Muscle layer of colon (tissue), 2 donors: ENCODE results near the gene FCHSD2.
A peak's percentile ranks its signal among the peaks of the same experiment; 100 is the strongest.

Experiments used
- H3K27ac ChIP-seq: one replicate; pipeline ENCODE4 v1.7.0; 2013; ENCODE audit warnings: low read depth, mild to moderate bottlenecking, low read length, moderate library complexity
- H3K27me3 ChIP-seq, 2 donors: one replicate each; pipeline ENCODE4 v1.7.0; 2013; ENCODE audit warnings: low read length in 2 of 2, mild to moderate bottlenecking in 2 of 2; ENCODE audit not compliant: insufficient read depth in 2 of 2, control insufficient read depth in 1 of 2
- H3K36me3 ChIP-seq: one replicate; pipeline ENCODE4 v1.7.0; 2013; ENCODE audit warnings: mild to moderate bottlenecking, low read length; ENCODE audit not compliant: insufficient read depth
- H3K4me1 ChIP-seq: one replicate; pipeline ENCODE4 v1.7.0; 2013; ENCODE audit warnings: mild to moderate bottlenecking, low read length; ENCODE audit not compliant: insufficient read depth
- H3K4me3 ChIP-seq, 2 donors: one replicate each; pipeline ENCODE4 v1.7.0; 2013; ENCODE audit warnings: low read length in 2 of 2, low read depth in 1 of 2, mild to moderate bottlenecking in 1 of 2, moderate library complexity in 1 of 2
- H3K9ac ChIP-seq: one replicate; pipeline ENCODE4 v1.7.0; 2013; ENCODE audit warnings: low read length
- H3K9me3 ChIP-seq: one replicate; pipeline ENCODE4 v1.7.0; 2013; ENCODE audit warnings: mild to moderate bottlenecking, low read length
- donor health status: abdominal sarcoma.
- donor health status: Adenocarcinoma of cecum.

Gene FCHSD2

DNA sequence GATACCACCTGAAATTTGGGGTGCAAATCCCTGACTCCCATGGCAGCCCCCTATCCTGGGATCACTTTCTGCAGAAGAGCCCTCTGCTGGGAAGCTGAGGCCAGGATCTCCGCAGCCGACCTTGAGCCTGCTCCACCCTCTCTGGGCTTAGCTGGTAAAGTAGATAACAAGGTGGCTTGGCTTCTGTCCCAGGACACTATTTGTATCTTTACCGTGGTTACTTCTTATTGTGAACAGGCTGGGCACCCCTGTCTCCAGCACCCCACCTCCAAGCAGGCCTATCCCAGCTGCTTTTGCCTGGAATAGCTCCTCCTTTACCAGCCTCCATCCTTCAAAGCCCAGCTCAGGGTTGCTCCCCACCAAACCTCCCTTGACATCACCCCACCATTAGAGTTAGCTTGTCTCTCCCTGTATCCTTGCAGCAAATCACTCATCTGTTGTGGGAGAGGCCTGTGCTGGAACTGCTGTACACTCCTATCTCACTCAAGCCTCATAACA, 40.8 kb upstream of the FCHSD2 start:
- H3K36me3 ChIP-seq: no peaks in the 10 kb centered on the region
- no peaks in the 10 kb centered on the region for H3K9me3 ChIP-seq
- peaks cover 5% of the 10 kb centered on the region for H3K4me1 ChIP-seq
- H3K27ac ChIP-seq: no peak overlapping the region
- no peaks in the 10 kb centered on the region for H3K27me3 ChIP-seq
- H3K9ac ChIP-seq: no peak overlapping the region
- H3K4me3 ChIP-seq: no peak overlapping the region

DNA sequence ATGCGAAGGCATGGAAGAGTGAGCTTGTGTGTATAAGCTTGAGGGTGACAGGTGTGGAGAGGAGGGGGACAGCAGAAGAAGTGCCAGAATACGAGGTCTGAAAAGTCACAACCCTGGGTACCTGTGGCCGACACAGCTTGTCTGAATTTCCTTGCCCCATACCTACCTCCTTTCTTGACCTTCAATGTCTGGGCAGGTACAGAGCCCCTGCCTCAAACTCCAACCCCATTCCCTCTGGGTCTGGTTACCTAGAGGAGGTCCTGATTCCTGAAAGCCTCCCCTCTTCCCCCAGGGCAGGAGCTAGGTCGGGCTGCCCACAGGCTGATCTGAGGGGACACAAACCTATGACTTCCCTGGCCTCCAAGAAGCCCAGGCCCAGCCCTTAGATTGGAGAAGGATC, 36.6 kb upstream of the FCHSD2 start:
- Histone ChIP-seq H3K27ac (no peak overlapping the region), H3K9ac (no peak overlapping the region), H3K9me3 (no peaks in the 10 kb centered on the region), H3K4me3 (no peak overlapping the region), H3K36me3 (no peaks in the 10 kb centered on the region), H3K4me1 (peaks cover 15% of the 10 kb centered on the region), H3K27me3 (no peaks in the 10 kb centered on the region)

DNA sequence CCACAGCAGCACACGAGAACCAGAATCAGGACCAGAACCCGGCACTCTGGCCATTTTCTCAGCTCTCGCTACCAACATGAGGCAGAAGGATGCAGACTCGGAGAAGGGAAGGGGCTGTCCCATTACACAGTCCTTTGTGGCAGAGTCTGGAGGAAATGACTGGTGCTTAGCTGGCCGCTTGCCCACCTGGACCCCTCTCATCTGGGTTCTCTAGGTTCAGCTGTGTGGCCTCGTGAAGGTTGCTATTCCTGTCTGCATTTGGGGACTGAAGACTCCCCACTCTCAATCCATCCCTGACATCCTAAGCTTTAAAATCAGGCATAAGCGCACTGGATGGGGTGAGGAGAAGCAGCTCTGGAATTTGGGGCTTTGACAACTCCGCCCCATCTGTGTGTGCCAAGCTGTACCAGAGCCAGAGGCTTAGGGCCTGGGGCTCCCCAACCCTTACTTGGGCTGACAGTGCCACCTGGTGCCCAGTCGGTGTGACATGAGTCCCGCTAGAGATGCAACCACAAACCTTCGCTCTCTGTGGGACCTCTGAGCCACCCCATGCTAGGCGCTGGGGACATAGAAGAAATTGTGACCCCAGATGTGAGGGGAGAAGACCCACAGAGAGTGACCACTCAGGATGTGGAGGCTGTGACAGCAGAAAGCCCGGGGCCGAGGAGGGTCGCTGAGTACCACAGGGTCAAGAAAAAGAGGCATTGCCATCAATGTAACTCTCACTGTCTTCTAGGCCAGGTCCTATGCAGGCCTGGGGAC, 35.8 kb upstream of the FCHSD2 start:
- Histone ChIP-seq H3K9ac (no peak overlapping the region), H3K9me3 (no peaks in the 10 kb centered on the region), H3K4me3 (peak overlapping the region in 1 of 2 donors; percentile 6), H3K27me3 (no peaks in the 10 kb centered on the region), H3K27ac (peak overlapping the region; percentile 53), H3K36me3 (no peaks in the 10 kb centered on the region), H3K4me1 (peaks cover 15% of the 10 kb centered on the region)

GRCh38 chr11:73177380-73177777, 35.3 kb upstream of the FCHSD2 start:
- no peaks in the 10 kb centered on the region for H3K27me3 ChIP-seq
- peaks cover 15% of the 10 kb centered on the region for H3K4me1 ChIP-seq
- H3K9ac ChIP-seq: no peak overlapping the region
- H3K27ac ChIP-seq: peak overlapping the region; percentile 53
- peak overlapping the region in 1 of 2 donors; percentile 6 for H3K4me3 ChIP-seq
- H3K9me3 ChIP-seq: no peaks in the 10 kb centered on the region
- no peaks in the 10 kb centered on the region for H3K36me3 ChIP-seq

GRCh38 chr11:73176874-73177155, 34.7 kb upstream of the FCHSD2 start:
- no peaks in the 10 kb centered on the region for H3K9me3 ChIP-seq
- H3K27ac ChIP-seq: no peak overlapping the region
- no peak overlapping the region for H3K9ac ChIP-seq
- no peaks in the 10 kb centered on the region for H3K36me3 ChIP-seq
- peaks cover 15% of the 10 kb centered on the region for H3K4me1 ChIP-seq
- no peak overlapping the region for H3K4me3 ChIP-seq
- no peaks in the 10 kb centered on the region for H3K27me3 ChIP-seq

- H3K27me3 ChIP-seq: no peaks in the 10 kb centered on the region
- no peak overlapping the region for H3K9ac ChIP-seq
- no peak overlapping the region for H3K27ac ChIP-seq
- H3K4me3 ChIP-seq: no peak overlapping the region
- no peaks in the 10 kb centered on the region for H3K9me3 ChIP-seq
- H3K36me3 ChIP-seq: no peaks in the 10 kb centered on the region
- H3K4me1 ChIP-seq: peaks cover 15% of the 10 kb centered on the region
Measured at GRCh38 chr11:73176145-73176873, 34.2 kb upstream of the FCHSD2 start.

DNA sequence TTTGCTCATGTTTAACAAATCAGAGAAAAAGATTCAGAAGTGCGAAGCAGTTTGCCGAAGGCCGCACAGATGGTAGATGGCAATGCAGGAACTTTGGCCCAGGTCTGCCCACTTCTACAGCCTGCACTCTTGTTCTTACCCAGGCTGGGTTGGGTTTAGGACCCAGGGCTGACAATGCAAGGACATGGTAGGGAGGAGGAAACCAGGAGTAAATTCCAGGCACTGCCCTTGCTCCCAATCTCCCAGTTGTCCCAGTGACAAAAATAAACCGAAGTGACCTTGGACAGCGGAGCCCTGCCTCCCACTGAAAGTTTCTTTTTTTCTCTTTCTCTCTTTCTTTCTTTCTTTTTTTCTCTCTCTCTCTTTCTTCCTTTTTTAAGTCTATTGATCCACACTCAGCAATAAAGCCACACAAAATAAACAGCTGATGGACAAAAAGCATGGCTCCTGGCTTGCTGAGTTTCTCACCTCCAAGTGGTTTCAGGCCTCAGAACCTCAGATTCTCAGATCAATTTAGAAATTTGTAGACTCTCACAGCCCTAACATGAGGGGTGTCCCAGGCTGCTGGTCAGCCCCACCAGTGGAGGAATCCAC, 33.5 kb upstream of the FCHSD2 start:
- Histone ChIP-seq H3K4me1 (peaks cover 15% of the 10 kb centered on the region), H3K9ac (no peak overlapping the region), H3K27ac (no peak overlapping the region), H3K4me3 (no peak overlapping the region), H3K36me3 (no peaks in the 10 kb centered on the region), H3K9me3 (no peaks in the 10 kb centered on the region), H3K27me3 (no peaks in the 10 kb centered on the region)

DNA sequence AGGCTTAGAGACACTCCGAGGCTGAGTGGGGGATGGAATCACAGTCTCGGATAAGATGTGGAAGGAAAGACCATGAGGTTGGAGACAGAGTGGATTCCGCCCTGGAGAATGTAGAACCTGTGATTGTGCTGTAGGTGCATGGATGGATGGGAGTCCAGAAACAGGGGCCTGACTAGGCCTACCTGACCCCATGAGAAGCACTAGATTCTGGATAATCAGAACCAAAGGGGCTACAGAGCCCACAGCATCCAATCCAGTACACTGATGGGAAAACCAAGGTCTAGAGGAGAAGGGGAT, 32.3 kb upstream of the FCHSD2 start:
- no peak overlapping the region for H3K9ac ChIP-seq

GRCh38 chr11:73173755-73174494, 31.8 kb upstream of the FCHSD2 start:
- peaks cover 15% of the 10 kb centered on the region for H3K4me1 ChIP-seq
- H3K9ac ChIP-seq: no peak overlapping the region
- no peaks in the 10 kb centered on the region for H3K27me3 ChIP-seq
- H3K4me3 ChIP-seq: no peak overlapping the region
- H3K27ac ChIP-seq: no peak overlapping the region
- no peaks in the 10 kb centered on the region for H3K36me3 ChIP-seq
- H3K9me3 ChIP-seq: no peaks in the 10 kb centered on the region

More for the DNA sequence above, 32.3 kb upstream of the FCHSD2 start:
- Histone ChIP-seq H3K4me3 (no peak overlapping the region), H3K4me1 (peaks cover 15% of the 10 kb centered on the region), H3K36me3 (no peaks in the 10 kb centered on the region), H3K27ac (no peak overlapping the region), H3K9me3 (no peaks in the 10 kb centered on the region), H3K27me3 (no peaks in the 10 kb centered on the region)

- no peaks in the 10 kb centered on the region for H3K36me3 ChIP-seq
- H3K9ac ChIP-seq: no peak overlapping the region
- H3K27me3 ChIP-seq: no peaks in the 10 kb centered on the region
- no peak overlapping the region for H3K27ac ChIP-seq
- peaks cover 13% of the 10 kb centered on the region for H3K4me1 ChIP-seq
- H3K4me3 ChIP-seq: no peak overlapping the region
- no peaks in the 10 kb centered on the region for H3K9me3 ChIP-seq
Measured at GRCh38 chr11:73172992-73173656, 31.0 kb upstream of the FCHSD2 start.
